ENCODE measurements around the gene MRS2.
A peak's percentile ranks its signal among the peaks of the same experiment; 100 is the strongest.
"Not testable (repeated sequence)": the region's sequence is repeated elsewhere in the genome, so short reads cannot be mapped to it uniquely, and the experiment has no call there.

Gene MRS2

GRCh38 chr6:24403501-24403824, 727 bp downstream of the MRS2 start:
- in situ Hi-C loops (cut with MboI; ENCODE audit: low sequenced_read_pairs, unreplicated experiment) = no loop called here
- no peak for DNase-seq (ENCODE audit: low spot score)
- TF ChIP-seq CTCF (IDR thresholded peaks at IDR 0.05; ENCODE audit: borderline replicate concordance, control extremely low read depth, extremely low read depth, insufficient read depth, missing control alignments) = no peak

- in situ Hi-C loops (cut with MboI; ENCODE audit: low sequenced_read_pairs, unreplicated experiment) = no loop called here
- no peak for DNase-seq (ENCODE audit: low spot score)
- TF ChIP-seq CTCF (IDR thresholded peaks at IDR 0.05; ENCODE audit: borderline replicate concordance, control extremely low read depth, extremely low read depth, insufficient read depth, missing control alignments) = no peak
Measured at GRCh38 chr6:24405262-24405661, 2.5 kb downstream of the MRS2 start.

GRCh38 chr6:24408719-24409410, 6.1 kb downstream of the MRS2 start:
- TF ChIP-seq CTCF (IDR thresholded peaks at IDR 0.05; ENCODE audit: borderline replicate concordance, control extremely low read depth, extremely low read depth, insufficient read depth, missing control alignments) = no peak

GRCh38 chr6:24410622-24411021, 7.9 kb downstream of the MRS2 start:
- no peak for DNase-seq (ENCODE audit: low spot score)
- TF ChIP-seq CTCF (IDR thresholded peaks at IDR 0.05; ENCODE audit: borderline replicate concordance, control extremely low read depth, extremely low read depth, insufficient read depth, missing control alignments) = no peak
- in situ Hi-C loops (cut with MboI; ENCODE audit: low sequenced_read_pairs, unreplicated experiment) = no loop called here

More at GRCh38 chr6:24408719-24409410, 6.1 kb downstream of the MRS2 start:
- DNase-seq (ENCODE audit: low spot score) = peak; percentile 56
- in situ Hi-C loops (cut with MboI; ENCODE audit: low sequenced_read_pairs, unreplicated experiment) = no loop called here

GRCh38 chr6:24412294-24412693, 9.6 kb downstream of the MRS2 start:
- in situ Hi-C loops (cut with MboI; ENCODE audit: low sequenced_read_pairs, unreplicated experiment) = no loop called here
- no peak for TF ChIP-seq CTCF (IDR thresholded peaks at IDR 0.05; ENCODE audit: borderline replicate concordance, control extremely low read depth, extremely low read depth, insufficient read depth, missing control alignments)

GRCh38 chr6:24414531-24414930, 11.8 kb downstream of the MRS2 start:
- in situ Hi-C loops (cut with MboI; ENCODE audit: low sequenced_read_pairs, unreplicated experiment); DNase-seq (ENCODE audit: low spot score): not testable (repeated sequence)

More at GRCh38 chr6:24412294-24412693, 9.6 kb downstream of the MRS2 start:
- no peak for DNase-seq (ENCODE audit: low spot score)

- in situ Hi-C loops (cut with MboI; ENCODE audit: low sequenced_read_pairs, unreplicated experiment) = no loop called here
Measured at GRCh38 chr6:24415753-24416152, 13.0 kb downstream of the MRS2 start.

More at GRCh38 chr6:24415753-24416152, 13.0 kb downstream of the MRS2 start:
- TF ChIP-seq CTCF (IDR thresholded peaks at IDR 0.05; ENCODE audit: borderline replicate concordance, control extremely low read depth, extremely low read depth, insufficient read depth, missing control alignments) = no peak
- no peak for DNase-seq (ENCODE audit: low spot score)
